COLO668 (cell line): ENCODE measurements around the gene AASS.

ENCODE experiments used
- DNase-seq: peaks from one replicate; lab custom pipeline; 2025; ENCODE audit not compliant: unreplicated experiment; lab: John Stamatoyannopoulos, UW

The AASS gene

DNA sequence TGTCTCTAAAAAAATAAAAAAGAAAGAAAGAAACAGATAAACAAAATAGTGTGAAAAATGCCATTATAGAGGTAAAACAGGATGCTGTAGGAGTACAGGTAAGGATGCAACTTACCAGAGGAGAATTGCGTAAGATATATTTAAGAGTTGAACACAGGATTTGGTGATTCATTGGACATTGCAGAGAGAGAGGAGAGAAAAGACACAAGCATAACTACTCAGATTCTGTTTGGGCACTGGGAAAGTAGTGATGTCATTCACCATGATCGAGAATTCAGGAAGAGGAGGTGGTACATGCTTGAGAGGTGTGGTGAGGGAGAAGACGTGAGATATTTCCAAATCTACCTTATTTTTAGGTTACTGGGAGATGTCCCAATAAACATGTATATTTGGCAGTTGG, 97.6 kb downstream of the AASS start:
- no peak for DNase-seq

- no peak for DNase-seq
These were observed 103.9 kb downstream of the AASS start for GRCh38 chr7:122040147-122040546.

DNA sequence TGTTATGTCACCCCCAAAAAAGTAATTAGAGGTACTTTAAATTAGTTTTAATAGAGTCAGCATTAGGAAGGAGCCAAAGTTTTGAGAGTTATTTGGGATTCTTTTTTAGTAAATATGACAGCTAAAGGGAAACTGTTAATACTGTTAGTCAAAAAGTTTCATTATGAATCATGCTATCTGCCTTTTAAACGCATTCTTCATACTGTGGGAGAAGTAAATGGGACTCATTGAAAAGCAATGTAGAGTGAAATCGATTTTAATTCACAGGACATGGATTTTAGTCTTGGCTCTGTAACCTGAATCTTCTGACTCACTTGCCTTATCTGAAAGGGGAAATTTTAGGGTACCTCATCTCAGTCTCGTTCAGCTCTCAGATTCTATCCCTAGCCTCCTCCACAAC, 105.1 kb downstream of the AASS start:
- no peak for DNase-seq

DNA sequence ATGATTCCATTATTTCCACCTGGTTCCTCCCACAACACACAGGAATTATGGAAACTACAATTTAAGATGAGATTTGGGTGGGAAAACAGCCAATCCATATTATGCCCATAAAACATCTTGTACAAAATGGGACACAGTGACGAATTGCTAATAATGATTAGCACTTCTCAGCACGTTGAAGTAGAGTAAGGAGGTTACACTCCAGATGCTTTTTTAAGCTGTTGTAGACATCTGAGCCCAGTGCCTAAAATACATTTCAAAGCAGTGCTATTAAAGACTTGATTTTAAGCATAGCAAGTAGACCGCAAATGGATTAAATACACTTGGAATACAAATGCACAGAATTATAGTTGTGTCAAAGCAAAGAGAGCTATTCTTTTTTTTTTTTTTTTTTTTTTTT, 105.9 kb downstream of the AASS start:
- no peak for DNase-seq

DNA sequence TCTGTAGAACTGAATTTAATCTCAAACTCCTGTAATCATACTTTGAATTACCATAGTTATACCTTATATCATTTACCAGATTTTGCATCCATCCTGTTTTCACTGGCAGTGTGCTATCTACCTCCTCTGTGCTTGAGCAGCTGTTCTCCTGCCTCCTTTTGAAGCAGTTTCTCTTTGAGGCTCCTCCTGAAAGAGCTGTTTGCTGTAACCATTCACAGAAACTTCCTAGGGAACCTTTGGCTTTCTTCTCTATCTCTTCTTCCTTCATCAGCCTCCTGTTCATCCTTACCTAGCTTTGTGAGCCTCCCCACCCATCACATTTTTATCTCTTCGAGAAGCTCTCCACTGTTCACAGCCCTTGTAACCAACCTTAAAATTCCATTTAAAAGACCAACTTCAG, 108.2 kb downstream of the AASS start:
- DNase-seq = no peak

DNA sequence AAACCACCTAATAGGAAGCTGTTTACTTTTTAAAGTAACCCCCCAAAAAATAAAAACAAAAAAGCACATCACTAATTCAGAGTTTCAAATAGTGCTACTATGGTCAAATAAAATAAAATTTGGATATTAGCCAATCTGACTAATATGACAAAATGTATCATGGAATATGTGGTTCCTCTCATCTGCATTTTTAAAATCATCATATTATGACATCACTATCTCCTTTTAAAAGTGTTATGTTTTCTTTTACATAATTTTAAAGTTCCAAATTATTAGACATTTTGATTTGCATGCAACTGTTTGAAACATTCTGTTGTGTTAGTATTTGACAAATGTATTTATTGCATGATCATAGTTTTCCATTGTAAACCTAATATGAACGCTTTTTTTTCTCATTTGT, 110.4 kb downstream of the AASS start:
- DNase-seq = no peak

- no peak for DNase-seq
These were observed 117.0 kb downstream of the AASS start for GRCh38 chr7:122027058-122027457.
